HG03139 (cell line): Measurements from ENCODE around the gene ADRA2A.

Source experiments
- ATAC-seq: cut with Tn5 transposase; IDR thresholded peaks from one replicate; pipeline ENCODE4 v1.9.1; 2021; ENCODE audit not compliant: unreplicated experiment

ADRA2A gene

DNA sequence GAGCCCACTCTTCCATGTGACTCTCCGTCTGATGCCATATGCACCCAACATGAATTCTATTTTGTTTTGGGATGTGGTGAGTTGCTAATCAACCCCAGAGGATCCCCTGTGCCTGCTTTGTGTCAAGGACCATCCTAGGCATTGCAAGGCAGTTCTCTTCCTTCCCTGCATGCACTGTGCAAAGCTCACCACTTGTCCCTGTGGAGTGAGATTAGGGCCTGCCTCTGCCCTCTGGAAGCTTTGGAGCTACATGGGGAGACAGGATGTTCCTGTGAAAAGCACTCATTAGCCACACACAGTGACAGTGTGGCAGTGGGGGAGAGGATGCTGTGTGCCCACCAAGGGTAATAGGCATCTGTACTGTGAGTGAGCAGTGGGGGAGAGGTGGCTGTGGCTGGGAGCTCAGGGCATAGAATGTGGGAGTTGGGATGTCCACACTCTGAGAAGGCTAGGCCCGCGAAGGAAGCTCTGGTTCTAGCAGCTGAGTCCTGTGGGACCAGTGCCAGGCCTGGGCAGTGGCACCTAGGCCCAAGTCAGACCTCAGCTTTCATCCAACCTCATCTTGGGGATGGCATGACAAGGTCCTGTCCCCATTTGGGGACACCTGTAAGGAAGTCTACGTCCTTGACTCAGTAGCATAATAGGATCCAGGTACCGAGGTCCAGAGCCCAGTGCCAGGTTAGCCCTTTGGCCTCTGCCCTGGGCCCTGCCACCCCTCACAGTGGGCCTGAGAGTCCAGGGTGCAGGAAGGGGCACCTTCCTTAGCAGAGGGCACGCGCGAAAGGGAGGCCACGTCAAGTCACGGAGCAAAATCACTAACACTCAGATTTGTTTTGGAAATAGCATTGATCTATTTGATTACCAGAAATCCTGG is 6.6 kb downstream of the ADRA2A start:
- ATAC-seq = no peak

DNA sequence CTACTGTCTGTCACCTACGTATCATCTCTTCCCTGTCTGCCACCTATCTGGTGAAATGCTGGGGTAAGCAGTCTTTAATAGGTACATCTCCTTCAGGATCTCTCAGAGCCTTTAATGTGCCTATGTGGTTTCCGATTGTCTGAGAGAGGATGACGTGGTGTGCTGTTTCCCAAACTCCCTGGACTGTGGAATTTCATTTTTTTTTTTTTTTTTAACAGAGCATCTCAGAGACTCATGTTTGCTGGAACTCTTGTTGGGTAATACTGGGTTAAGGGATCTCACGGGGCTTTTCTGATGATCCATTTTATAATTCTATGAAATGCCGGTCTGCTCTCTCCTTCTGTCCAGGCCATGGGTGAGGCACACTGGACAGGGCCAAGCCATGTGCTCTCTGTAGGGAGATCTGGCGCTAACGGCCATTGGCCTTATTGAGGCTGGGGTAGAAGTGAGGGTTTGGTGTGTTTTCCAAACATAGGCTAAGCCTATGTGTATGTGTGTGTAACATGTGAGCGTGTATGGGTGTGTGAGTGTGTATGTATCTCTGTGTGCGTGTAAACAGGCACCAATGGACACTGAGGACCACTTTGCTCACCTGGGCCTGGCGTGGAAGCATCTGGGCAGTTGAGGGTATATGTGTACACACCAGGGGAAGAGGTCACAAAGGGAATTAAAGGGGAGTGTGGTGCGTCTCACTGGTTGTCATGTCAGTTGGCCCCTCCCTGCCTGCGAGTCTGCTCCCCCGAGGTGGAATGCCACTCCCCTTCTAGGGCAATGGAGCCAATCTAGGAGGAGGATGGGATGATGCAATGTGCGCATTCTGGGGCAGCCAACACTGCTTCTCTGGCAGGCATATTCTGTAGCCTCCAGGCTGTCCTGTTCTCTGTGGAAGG is 7.8 kb downstream of the ADRA2A start:
- ATAC-seq = no peak

GRCh38 chr10:111085690-111086353 is 9.0 kb downstream of the ADRA2A start:
- ATAC-seq = no peak

- ATAC-seq = no peak
These were observed 9.7 kb downstream of the ADRA2A start for GRCh38 chr10:111086574-111086973.

- ATAC-seq = no peak
These were observed 10.5 kb downstream of the ADRA2A start for GRCh38 chr10:111087331-111087756.

DNA sequence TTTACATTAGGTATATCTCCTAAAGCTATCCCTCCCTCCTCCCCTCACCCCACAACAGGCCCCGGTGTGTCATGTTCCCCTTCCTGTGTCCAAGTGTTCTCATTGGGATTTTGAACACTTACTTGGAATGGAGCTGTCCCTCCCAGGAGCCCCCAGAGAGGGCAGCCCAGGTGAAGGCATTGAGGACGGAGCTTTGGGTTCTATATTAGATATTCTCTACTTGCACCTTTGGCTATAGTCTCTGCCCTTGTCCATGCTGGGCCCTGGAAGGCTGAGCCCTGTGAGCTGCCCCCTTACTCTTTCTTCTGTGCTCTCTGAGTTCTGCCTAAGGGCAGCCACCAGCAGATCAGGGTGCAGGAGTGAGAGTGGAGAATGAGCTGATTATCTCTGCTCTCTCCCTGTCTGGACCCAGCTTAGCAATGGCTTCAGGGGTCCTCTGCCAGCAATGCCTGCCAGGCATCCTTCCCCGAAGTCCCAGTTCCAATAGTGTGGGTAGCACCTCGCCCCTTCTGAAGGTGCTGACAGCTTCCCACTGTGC is 11.2 kb downstream of the ADRA2A start:
- ATAC-seq = no peak

DNA sequence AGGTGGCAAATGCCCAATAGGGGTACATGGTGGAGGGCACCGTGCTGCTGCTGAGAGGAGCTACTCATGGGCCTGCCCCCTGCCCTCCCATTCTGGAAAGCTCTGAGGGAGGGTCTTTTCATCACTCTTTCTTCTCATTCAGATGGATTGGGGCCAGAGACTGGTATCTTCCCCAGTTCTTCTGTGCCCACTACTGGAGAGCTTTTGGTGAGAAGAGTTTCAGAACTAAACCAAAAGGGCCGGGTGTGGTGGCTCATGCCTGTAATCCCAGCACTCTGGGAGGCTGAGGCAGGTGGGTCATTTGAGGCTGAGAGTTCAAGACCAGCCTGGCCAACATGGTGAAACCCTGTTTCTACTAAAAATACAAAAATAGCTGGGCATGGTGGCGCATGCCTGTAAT is 12.5 kb downstream of the ADRA2A start:
- no peak for ATAC-seq

DNA sequence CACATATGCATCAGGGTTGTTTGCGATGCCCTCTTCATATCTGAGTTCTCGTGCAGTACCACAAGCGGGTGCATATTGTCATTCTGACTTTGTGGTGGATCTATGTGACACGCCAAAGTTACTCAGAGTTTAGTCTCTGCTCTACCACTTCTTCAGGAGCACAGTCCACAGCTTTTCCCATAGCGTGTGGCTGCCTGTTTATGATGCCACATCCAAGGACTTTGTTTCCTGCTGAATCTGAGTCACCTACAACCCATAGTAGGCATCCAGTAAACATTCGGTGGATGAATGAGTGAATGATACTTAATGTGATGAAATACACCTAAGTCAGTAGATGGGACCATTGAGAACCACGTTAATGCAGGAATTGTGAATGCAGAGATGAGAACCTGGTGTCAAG is 15.0 kb downstream of the ADRA2A start:
- no peak for ATAC-seq

GRCh38 chr10:111093741-111094380 is 17.0 kb downstream of the ADRA2A start:
- ATAC-seq = no peak

GRCh38 chr10:111098679-111099437 is 22.0 kb downstream of the ADRA2A start:
- no peak for ATAC-seq

DNA sequence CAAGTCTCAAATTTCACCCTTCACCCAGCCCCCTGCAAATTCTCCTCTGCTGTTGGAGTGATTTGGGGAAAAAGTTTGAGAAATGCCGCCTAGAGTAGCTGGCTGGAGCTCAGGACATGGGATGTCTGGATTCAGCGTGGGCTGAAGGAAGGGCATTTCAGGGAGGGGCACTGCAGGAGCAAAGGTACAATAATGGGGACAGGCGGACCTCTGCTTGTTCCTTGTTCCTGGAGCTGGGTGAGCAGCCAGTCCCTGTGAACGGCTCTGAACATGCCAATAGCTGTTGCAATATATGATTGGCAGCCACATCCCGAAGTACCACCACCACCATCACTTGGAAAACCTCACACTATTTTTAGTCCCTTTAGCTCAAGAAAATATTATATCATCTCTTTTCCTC is 23.4 kb downstream of the ADRA2A start:
- ATAC-seq = no peak

DNA sequence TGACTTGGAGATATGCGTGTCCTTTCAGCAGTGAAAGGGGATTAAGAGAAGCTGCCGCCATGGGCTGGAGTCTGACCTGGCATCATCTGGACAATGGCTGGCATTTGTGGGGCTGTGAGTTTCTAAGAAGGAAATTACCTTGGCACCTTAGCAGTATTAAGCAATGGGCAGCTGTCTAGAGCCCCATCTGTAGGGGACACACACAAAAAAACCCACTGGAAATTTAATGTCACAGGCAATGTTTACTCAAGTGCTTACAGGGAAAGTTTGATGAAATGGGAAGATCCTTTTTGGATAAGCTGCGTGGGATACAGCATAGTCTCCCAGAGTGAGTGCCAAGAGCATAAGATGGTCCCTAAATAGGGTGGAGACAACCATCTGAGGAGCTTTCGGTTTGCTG is 25.0 kb downstream of the ADRA2A start:
- ATAC-seq = no peak

DNA sequence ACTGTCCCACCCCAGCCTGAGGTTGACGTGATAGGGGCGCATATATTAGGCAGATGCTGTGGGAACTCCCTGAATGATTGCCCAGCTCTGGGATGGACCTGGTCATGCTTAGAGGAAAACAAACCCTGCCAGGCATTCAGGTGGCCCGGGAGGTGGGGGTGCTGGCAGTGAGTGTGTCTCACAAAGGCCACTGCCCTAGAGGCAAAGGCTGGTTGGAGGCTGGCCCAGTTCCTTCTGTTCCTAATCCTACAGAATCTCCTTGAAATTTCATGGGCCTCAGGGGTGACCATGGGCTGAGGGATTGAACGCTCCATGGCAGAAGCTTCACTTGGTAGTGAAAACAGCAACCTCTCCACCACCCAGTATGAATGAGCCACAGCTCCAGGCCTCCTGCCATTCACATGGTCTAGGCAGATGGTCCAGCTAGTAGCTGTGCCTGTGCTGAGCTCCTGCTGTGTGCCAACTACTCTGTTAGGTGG is 25.6 kb downstream of the ADRA2A start:
- no peak for ATAC-seq

DNA sequence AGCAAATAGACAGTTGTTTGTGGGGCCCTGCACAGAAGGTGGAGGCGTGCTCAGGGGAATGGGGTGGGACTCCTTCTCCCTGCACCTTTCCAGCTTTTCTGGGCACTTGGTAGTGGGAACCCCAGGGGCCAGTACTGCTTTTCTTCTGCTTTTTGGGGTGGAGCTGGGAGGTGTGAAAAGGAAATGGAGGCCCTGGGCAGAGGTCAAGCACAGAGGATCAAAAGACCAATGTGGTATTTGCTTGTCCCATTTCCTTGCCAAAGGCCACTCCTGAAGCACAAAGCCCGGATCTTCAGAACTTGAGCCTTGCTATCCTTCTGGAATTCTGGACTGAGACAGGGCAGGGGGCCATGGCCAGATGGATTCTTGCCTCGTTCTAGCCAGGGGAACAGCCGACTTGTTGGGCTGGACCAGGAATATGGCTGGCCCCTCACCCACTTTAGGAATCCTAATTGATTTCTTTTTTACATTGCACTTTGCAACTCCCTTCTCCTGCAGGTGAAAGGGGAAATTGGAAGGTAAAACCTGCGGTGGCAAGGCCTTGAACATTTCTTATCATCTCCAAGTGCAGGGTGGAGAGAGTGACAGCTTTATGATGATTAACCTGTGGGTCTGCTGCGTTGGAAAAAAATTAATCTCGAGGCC is 26.5 kb downstream of the ADRA2A start:
- ATAC-seq = no peak

DNA sequence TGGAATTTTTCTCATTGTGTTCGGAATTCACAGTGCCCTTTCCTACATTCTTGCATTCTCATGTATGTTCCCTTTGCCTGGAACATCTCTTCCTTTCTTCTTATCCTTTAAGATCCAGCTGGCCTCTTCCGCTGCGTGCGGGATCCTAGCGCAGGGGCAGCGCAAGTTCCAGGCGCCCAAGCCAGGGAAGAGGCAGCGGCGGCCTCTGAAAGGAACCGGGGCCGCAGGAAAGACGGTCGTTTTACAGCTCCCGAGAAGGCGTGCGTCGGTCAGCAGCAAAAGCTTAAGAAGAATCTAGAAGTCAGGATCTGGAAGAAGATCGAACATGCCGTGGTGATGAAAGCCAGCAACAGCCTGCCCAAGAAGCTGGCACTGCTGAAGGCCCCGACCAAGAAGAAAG is 28.0 kb downstream of the ADRA2A start:
- ATAC-seq = no peak

GRCh38 chr10:111106081-111106480 is 29.3 kb downstream of the ADRA2A start:
- no peak for ATAC-seq

DNA sequence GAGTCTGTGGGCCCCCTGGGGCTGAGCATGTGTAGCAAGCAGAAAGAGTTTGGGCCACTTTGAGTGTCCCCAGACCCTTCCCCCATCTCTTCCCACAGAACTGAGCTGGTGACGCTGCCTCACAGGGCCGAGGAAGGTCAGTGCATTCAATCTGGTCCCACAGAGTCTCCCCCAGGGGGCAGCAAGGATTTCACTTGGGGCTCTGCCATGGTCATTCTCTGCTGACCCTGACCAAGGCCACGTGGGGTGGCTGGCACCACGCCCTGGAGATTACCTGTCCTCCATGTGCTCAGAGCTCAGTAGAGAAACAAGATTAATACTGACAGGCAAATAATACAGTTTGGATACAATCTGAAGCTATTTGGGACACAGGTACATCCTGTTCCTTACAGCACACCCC is 30.2 kb downstream of the ADRA2A start:
- no peak for ATAC-seq

DNA sequence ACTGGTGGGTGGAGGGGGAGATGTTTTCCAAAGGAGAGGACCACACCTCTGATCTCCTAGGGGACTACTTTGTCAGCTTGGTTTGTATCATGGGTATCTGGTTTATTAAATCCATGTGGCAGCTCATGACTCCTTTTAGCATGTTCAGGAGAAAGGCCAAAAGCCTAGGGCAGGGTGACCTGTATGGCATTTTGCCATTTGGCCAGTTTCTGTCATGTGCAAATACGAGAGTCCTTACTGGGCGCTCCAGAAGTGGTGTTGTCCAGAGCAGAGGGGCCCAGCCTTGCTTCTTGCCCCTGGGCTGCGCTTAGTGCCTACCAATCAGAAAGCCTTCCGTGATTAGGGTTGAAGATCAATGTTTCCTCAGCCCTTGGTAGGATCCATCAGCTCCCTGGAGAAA is 31.0 kb downstream of the ADRA2A start:
- no peak for ATAC-seq

DNA sequence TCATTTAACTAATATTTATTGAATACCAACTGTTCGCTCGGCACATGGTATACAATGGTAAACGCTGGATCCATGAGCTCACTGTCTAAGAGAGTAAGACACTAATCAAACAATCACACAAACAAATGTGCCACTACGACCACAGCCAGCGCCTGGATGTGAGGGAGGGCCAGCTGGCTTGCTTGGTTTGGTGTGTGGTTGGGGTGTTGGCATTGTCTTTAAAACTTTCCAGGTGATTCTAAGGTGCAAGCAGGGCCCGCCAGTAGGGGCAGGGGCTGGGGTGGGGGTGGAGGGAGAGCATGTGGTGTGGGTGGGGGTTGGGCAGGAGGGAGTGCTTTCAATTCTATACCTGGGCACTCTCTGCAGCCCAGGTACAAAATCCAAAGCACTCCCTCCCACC is 31.6 kb downstream of the ADRA2A start:
- ATAC-seq = no peak
